Smooth muscle cell (in vitro differentiated cells): Measurements from ENCODE around the gene KRTAP12-1. TPM values are rescaled to one million over a fixed set of nuclear protein-coding genes. Genes with fewer than 3 reads are reported as not detected.
A peak's percentile ranks its signal among the peaks of the same experiment; 100 is the strongest.

Experiments
- DNase-seq: peaks from one replicate; lab custom pipeline; 2025; ENCODE audit not compliant: unreplicated experiment; lab: John Stamatoyannopoulos, UW
- H2AFZ ChIP-seq: fragments of 200-600 bp; sonication (generic); 2 replicates; pipeline ENCODE4 v1.6.0; 2016; ENCODE audit warnings: antibody characterized with exemption, low read depth, mild to moderate bottlenecking
- H3F3A ChIP-seq: fragments of 200-600 bp; sonication (generic); 2 replicates; pipeline ENCODE4 v1.6.0; 2017; ENCODE audit warnings: antibody characterized with exemption, low read depth
- H3K27ac ChIP-seq: fragments of 200-600 bp; sonication (generic); 2 replicates; pipeline ENCODE4 v1.5.1; 2016; ENCODE audit warnings: low read depth, mild to moderate bottlenecking
- H3K27me3 ChIP-seq: fragments of 200-600 bp; sonication (generic); 2 replicates; pipeline ENCODE4 v1.6.1; 2016; ENCODE audit warnings: low read depth, mild to moderate bottlenecking
- H3K36me3 ChIP-seq: fragments of 200-600 bp; sonication (generic); 2 replicates; pipeline ENCODE4 v1.5.1; 2016; ENCODE audit warnings: low read depth
- H3K4me1 ChIP-seq: fragments of 200-600 bp; sonication (generic); 2 replicates; pipeline ENCODE4 v1.5.1; 2016; ENCODE audit warnings: low read depth
- H3K4me2 ChIP-seq: fragments of 200-600 bp; sonication (generic); 2 replicates; pipeline ENCODE4 v1.6.0; 2016; ENCODE audit warnings: mild to moderate bottlenecking
- H3K4me3 ChIP-seq: fragments of 200-600 bp; sonication (generic); 2 replicates; pipeline ENCODE4 v1.5.1; 2016; ENCODE audit warnings: mild to moderate bottlenecking
- H3K79me2 ChIP-seq: fragments of 200-600 bp; sonication (generic); 2 replicates; pipeline ENCODE4 v1.6.0; 2016; ENCODE audit warnings: low read depth, mild to moderate bottlenecking
- H3K9ac ChIP-seq: fragments of 200-600 bp; sonication (generic); 2 replicates; pipeline ENCODE4 v1.6.0; 2016; ENCODE audit warnings: low read depth
- H3K9me3 ChIP-seq: fragments of 200-600 bp; sonication (generic); replicated peaks from 2 replicates; pipeline ENCODE4 v1.5.1; 2016; ENCODE audit warnings: low read depth
- H4K20me1 ChIP-seq: fragments of 200-600 bp; sonication (generic); 2 replicates; pipeline ENCODE4 v1.6.0; 2016; ENCODE audit warnings: low read depth
- WGBS: methylation state at CpG from one replicate; pipeline ENCODE4 v1.1.7; 2016; ENCODE audit warnings: low lambda C conversion rate; 5-methylcytosine and 5-hydroxymethylcytosine counted together
- polyA plus RNA-seq: library from polyadenylated mRNA; unstranded; fragments of >200 nt; fragmentation: Nextera tagmentation; extraction: Ambion mirVana; gene quantifications from 2 replicates; pipeline ENCODE4 v1.2.1, GENCODE V29; 2016
- total RNA-seq: library from RNA; depleted of rRNA; stranded (reverse); fragments of >200 nt; gene quantifications from 2 replicates; pipeline ENCODE4 v1.2.3, GENCODE V29; 2014
- TF ChIP-seq, protein P1 (sequence below): fragments of 200-600 bp; sonication (generic); IDR thresholded peaks from 2 replicates; pipeline ENCODE4 v1.5.1; 2017; ENCODE audit warnings: borderline replicate concordance, mild to moderate bottlenecking, antibody characterized with exemption; ENCODE audit not compliant: insufficient read depth, poor library complexity, severe bottlenecking

The KRTAP12-1 gene
- total and polyA plus RNA-seq, 2 experiments from 2014 or later, result not detected

DNA sequence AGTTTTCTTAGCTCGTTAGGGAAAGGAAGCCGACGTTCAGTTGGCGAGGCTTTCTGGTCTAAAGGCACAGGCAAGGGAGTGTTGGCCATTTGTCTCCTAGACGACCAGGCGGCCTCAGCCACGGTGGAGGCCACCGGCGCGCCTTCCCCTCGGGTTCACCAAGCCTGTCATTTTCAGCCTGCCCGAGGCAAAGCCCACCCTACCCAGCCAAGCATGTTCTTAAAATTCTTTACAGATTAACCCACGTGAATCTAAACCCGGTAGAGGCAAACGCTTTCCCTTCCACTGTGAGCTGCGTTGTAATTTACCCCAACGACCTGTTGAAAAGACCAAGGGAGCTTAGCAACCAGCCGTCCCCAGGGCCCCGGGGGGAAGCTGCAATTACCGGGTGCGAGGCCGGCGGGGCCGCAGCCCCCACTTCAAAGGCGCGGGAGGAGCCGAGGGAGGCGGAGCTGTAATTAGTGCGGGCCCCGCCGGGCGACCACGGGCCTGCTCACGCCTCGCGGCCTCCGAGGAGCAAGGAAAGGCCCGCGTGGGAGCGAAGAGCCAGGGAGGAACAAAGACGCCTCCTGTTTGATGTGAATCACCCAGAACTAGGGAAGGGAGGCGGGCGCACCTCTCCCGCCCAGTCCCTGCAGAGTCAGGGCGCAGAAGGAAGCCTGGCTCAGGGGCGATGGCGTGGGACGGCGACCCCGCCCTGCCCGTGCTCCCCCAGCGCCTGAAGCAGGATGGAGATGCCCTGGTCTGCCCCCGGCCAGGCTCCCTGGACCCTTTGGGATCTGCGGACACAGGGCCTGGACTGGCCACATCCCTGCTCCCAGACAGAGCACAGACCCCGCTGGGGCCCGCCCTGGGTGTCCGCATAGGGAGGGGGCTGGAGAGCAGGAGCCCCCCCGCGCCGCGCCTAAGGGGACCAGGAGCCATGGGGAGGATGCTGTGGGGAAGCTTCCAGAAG, 41.5 kb upstream of the KRTAP12-1 start:
- no peaks in the 10 kb centered on the region for H3K79me2 ChIP-seq
- DNase-seq, result no peak
- no peaks in the 10 kb centered on the region for H3F3A ChIP-seq
- no peak overlapping the region for H3K27ac ChIP-seq
- H3K9ac ChIP-seq, result no peak overlapping the region
- peaks cover 48% of the 10 kb centered on the region for H3K27me3 ChIP-seq
- 29% methylated on average over 60 of the region's 61 CpGs for WGBS
- no peaks in the 10 kb centered on the region for H3K36me3 ChIP-seq
- peak overlapping the region; percentile 61 for H3K4me2 ChIP-seq
- H4K20me1 ChIP-seq, result no peaks in the 10 kb centered on the region
- peak overlapping the region; percentile 9 for H3K4me3 ChIP-seq
- TF ChIP-seq, protein P1, sequence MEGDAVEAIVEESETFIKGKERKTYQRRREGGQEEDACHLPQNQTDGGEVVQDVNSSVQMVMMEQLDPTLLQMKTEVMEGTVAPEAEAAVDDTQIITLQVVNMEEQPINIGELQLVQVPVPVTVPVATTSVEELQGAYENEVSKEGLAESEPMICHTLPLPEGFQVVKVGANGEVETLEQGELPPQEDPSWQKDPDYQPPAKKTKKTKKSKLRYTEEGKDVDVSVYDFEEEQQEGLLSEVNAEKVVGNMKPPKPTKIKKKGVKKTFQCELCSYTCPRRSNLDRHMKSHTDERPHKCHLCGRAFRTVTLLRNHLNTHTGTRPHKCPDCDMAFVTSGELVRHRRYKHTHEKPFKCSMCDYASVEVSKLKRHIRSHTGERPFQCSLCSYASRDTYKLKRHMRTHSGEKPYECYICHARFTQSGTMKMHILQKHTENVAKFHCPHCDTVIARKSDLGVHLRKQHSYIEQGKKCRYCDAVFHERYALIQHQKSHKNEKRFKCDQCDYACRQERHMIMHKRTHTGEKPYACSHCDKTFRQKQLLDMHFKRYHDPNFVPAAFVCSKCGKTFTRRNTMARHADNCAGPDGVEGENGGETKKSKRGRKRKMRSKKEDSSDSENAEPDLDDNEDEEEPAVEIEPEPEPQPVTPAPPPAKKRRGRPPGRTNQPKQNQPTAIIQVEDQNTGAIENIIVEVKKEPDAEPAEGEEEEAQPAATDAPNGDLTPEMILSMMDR, result no peak
- peak overlapping the region; percentile 29 for H2AFZ ChIP-seq
- H3K9me3 ChIP-seq, result no peaks in the 10 kb centered on the region
- H3K4me1 ChIP-seq, result no peaks in the 10 kb centered on the region

DNA sequence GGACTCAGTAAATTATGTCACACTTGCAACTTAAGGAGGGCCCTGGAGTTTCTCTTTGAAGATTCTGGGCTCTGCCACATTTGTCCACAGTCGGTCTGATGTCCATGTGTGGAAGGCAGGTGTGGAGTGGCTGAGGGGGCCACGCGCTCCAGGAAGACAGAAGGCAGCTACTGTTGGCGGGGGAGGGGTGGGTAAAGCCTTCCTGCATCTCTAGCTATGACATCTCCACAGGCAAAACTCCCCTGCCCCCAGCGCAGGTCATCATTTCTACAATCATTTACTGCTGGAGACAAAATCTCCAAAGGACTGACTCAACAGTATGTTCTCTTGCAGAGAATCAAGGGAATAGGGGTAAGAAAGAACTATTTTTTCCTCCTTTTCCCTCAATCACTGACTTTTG, 40.8 kb upstream of the KRTAP12-1 start:
- no peak for DNase-seq
- H3K79me2 ChIP-seq, result no peaks in the 10 kb centered on the region
- no peak overlapping the region for H3K9ac ChIP-seq
- no peaks in the 10 kb centered on the region for H4K20me1 ChIP-seq
- WGBS, result 63% methylated on average over 5 of the region's 5 CpGs
- H3K9me3 ChIP-seq, result no peaks in the 10 kb centered on the region
- no peak overlapping the region for H3K27ac ChIP-seq
- no peaks in the 10 kb centered on the region for H3K4me1 ChIP-seq
- TF ChIP-seq, protein P1, result no peak
- no peaks in the 10 kb centered on the region for H3F3A ChIP-seq
- no peak overlapping the region for H3K4me3 ChIP-seq
- no peaks in the 10 kb centered on the region for H3K36me3 ChIP-seq
- H2AFZ ChIP-seq, result peak overlapping the region; percentile 29
- peaks cover 55% of the 10 kb centered on the region for H3K27me3 ChIP-seq
- peak overlapping the region; percentile 61 for H3K4me2 ChIP-seq

DNA sequence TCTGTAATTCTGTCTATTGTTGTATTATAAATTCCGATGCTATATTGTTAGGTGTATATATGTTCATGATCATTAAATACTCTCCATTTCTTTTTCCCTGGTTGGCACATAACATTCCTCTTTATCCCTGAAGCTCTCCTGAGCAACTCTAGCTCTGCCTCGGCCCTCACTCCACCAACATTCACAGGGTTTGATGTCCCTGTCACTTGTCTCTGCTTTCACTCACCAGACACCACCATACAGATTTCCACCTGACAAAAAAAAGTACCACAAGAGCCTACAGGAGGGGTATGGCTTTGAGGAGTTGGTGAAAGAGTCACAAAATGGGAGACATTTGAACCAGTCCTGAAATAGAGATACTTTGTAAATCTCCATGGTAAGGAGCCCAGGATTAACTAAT, 38.2 kb upstream of the KRTAP12-1 start:
- no peak overlapping the region for H3K27ac ChIP-seq
- H4K20me1 ChIP-seq, result no peaks in the 10 kb centered on the region
- TF ChIP-seq, protein P1, result no peak
- no peaks in the 10 kb centered on the region for H3K79me2 ChIP-seq
- no peaks in the 10 kb centered on the region for H3K9me3 ChIP-seq
- H3K4me2 ChIP-seq, result no peak overlapping the region
- peaks cover 51% of the 10 kb centered on the region for H3K27me3 ChIP-seq
- H2AFZ ChIP-seq, result no peak overlapping the region
- no peak overlapping the region for H3K4me3 ChIP-seq
- H3F3A ChIP-seq, result no peaks in the 10 kb centered on the region
- H3K4me1 ChIP-seq, result no peaks in the 10 kb centered on the region
- 75% methylated on average over 2 of the region's 2 CpGs for WGBS
- H3K9ac ChIP-seq, result no peak overlapping the region
- H3K36me3 ChIP-seq, result no peaks in the 10 kb centered on the region
- no peak for DNase-seq
